ENCODE measurements around the gene MAML2. TPM values are rescaled to one million over a fixed set of nuclear protein-coding genes. Genes with fewer than 3 reads are reported as not detected.

The MAML2 gene
- total and polyA plus RNA-seq, 2 of the 8 experiments (the other 6 are each of a cell fraction or from before 2014, with no cell fraction given): 3.8 to 6.6 TPM

GRCh38 chr11:96057502-96057901, 285.5 kb downstream of the MAML2 start (continued):
- TF ChIP-seq YY1 (IDR thresholded peaks at IDR 0.05; ENCODE audit: low read depth, low read length) (no peak), SIRT6 (IDR thresholded peaks at IDR 0.05; ENCODE audit: low read length) (no peak), E2F6 (IDR thresholded peaks at IDR 0.05) (no peak), MAX (IDR thresholded peaks at IDR 0.05) (no peak), CBX5 (IDR thresholded peaks at IDR 0.05; ENCODE audit: low read depth, low read length) (no peak), GTF2F1 (IDR thresholded peaks at IDR 0.05; ENCODE audit: borderline replicate concordance, low read depth, low read length) (no peak), CHD2 (IDR thresholded peaks at IDR 0.05; ENCODE audit: low read length) (no peak)
